ENCODE data around the gene DNAH12.

DNA sequence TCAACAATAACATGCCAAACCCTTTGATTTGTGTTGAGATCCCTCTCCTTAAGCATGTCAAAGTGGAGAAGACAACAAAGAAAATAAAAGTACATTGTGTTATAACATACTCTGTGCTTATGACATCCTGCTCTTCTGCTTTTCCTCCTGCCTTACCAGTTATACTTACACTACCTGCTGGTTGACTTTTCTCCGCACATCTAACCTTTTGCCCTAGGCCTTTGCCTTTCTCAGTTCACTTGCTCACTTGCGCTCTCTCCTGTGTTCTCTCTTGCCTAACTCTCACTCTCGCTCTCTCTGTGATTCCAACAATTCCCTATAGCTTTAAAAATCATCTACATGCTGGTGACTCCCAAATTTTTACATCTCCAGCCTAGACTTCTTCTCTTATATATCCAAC lies 5.7 kb downstream of the DNAH12 start:
- TF ChIP-seq POLR2A (IDR thresholded peaks at IDR 0.05; ENCODE audit: low read length) (no peak), GATA1 (IDR thresholded peaks at IDR 0.05; ENCODE audit: low read depth, low read length) (no peak)
